Central memory CD4-positive, alpha-beta T cell (primary cell): ENCODE results near the gene CEBPE.
A peak's percentile ranks its signal among the peaks of the same experiment; 100 is the strongest.

Experiments used
- DNase-seq: peaks from one replicate; pipeline ENCODE4 v3.0.0; 2022

CEBPE gene

DNA sequence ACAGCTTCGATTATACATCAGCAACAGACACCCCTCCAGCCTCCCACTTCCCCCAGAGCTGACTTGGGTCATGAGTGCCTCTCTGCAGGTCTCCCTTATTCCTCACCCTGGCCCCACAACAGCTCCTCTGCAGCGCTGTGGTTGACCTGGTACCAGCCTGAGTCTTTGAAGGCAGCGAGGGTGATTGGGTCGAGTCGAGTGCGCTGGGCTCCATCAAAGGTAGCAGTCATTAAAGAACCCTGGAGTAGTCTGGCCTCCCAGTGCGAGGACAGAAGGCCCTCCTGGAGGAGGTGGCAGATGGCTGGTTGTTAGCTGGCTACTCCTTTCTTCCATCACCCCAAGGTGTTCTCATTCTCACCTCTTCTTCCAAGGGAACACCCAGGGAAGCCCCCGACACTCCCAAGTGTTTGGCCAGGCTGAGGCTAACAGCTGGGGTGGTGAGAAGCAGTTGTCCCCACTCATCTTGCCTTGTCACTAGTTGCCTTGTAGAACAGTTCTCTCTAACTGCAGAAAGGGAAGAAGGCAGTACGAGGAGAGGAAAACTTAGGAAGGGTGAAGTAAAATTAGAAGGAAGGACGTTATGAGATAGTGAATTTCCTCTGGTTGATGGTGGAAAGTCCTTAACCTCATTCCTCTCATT is 16.9 kb downstream of the CEBPE start:
- DNase-seq: no peak

DNA sequence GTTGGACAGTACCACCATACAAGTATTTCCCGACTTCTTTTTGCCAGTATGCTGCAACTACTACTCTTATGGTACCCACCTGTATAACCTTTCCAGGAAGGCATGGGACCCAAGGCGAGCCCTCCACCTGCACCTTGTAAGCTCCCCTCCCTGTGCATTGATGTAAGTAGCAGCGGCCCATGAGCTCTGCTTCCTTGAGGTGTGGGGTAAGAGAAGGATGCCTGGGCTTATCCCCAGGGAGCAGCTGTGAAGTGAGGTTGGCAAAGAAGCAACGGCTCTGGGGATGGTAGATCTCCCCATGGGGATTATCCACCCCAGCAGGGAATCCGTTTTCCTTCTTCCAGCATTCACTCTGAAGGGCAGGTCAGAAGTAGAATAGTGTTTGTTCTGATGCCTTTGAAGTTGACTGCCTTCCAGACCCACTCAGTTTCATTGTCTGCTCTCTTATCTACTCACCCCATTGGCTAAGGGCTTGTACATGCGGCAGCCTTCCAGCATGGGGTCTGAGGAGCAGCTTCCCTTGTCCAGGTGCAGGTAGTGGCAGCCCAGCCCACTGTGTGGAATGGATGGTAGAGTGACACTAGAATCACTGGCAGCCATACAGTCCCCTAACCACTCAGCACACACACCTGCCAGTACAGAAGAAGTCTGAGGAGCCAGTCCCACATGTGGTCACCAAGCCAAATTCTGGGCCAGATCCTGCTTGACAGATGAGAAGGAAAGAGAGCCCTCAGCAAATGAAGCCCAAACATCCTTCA is 17.7 kb downstream of the CEBPE start:
- DNase-seq: no peak

DNA sequence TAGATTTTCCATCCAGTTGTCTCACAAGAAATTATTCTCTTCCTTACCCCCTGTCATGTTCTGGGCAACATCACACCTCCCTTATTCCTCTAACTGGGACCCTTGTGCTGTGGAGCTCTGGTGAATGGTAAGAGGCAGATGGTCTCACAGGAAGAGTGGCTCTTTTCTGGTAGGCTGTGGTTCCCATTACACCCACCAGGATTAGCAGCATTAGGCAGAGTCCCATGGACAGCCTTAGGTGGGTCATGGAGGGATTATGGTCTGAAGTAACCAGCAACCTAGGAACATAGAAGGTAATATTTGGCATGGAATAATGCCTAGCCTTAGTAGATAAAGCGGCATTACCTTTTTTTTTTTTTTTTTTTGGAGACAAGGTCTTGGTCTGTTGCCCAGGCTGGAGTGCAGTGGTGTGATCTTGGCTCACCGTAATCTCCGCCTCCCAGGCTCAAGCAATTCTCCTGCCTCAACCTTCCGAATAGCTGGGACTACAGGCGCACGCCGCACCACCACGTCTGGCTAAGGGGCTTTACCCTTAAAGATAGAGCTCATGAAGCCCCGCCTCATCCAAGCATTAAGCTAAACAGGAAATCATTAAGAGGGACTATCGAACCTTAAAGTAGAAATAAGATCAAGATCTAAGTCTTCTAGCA is 19.7 kb downstream of the CEBPE start:
- no peak for DNase-seq

DNA sequence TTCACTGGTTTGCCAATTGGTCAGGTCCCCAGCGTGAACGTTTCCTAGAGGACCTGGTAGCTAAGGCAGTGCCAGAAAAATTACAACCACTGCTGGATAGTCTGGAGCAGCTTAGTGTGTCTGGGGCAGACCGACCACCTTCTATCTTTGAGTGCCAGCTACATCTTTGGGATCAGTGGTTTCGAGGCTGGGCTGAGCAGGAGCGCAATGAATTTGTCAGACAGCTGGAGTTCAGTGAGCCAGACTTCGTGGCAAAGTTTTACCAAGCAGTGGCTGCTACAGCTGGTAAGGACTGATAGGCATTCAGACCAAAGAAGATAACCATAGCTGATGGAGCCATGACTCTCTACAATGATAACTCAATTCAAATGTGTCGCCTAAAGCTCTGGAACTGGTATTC is 21.3 kb downstream of the CEBPE start:
- no peak for DNase-seq

DNA sequence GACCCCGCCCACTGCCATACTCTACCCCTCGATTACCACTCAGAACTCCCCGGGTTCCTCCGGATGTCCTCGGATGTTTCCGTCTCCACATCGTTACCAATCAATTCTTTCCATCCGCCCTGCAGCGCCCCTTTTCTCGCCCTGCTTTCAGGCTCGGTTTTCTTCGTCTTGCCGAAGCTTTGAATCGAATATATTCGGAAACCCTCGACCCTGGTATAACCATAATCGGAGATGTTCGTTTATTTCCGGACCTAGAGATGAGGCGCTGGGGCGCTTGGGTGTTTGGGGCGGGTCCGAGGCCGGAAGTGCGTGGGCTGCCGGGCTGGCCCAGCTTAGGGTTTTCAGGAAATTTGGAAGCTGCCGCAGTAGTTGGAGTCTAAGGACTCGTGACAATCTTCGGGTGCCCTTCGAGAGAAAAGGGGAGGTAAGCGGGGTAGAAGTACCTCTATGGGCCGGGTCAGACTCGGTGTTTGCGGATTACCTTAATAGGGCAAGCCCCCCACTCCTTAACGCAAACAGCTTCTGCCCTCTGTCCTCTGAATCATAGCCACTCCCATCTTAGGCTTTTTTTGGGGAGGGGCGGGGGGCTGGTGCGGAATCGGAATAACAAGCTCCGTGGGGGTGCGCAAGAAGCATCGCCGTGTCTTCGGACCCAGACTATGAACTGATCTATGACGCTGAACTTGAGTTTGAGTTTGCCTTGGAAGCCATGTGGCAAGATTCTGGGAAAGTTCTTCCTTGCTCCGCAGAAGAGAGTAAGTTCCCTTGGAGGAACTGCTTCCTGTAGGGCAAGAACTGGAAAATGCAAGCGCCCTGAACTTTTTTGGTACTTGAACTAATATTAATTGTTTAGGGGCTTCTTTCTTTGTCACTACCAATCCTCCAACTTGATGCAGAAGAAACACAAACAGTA is 23.6 kb downstream of the CEBPE start, which contains the start of gene C14orf119:
Gene C14orf119 (plus strand): TSS at position 310 of the 913 bp plus-strand sequence. CDS start 2,154 bp downstream, outside the sequence.
- DNase-seq: peak; percentile 100

DNA sequence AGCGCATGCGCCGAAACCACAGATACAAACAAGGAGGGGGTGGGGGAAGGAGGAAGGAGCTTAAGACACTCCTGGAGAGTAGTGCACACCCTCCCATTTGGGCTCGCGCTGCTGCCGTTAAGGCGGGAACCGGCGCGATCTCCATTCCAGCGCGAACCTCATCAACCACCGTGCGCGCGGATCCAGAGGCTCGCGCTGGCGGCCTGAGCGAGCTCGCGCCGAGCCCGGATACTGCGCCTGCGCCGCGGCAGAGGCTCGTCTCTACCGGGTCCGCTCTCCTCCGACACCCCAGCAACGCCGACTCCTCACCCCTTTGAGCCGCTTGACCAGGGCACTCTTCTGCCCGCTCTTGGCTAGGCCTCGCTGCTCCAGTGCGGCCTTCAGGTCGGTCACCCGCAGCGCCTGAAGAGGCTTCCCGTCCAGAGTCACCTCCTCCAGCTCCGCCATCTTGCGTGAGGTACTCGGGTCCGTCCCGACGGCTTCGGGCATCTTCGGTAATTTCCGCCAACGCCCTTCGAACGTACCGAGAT is 24.3 kb downstream of the CEBPE start, which contains the start of gene ACIN1:
Gene ACIN1 (minus strand): TSS at position 471 of the 530 bp plus-strand sequence. CDS start 24 bp downstream, at position 447.
- DNase-seq: no peak

DNA sequence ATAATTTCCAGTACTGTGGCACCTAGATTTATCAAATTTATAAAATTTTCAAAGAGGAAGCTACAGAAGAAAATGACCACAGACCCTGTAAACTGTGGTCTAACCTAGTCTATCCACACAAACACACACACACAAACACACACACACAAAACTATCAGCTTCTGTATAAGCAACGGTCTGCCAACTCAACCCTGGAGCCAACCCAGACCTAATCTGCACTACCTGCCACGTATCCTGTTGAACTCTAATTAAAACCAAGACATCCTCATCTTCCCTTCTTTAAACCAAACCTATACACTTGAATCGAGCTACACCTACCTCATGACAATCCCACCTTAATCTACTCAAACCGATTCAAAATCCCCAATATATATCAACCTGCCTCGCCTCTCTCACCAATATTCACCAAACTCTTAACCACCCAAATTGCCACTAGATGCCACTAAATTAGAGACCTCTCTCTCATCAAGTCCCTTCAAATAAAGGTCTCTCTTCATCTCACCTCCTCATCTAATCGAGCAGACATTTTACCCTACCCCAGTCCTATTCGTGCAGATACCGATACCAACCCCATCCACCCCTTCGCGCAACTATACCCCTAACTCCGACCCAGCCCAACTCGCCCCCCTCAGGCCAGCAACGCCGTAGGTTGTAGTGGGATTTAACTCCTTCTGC is 24.9 kb downstream of the CEBPE start:
- DNase-seq: no peak

DNA sequence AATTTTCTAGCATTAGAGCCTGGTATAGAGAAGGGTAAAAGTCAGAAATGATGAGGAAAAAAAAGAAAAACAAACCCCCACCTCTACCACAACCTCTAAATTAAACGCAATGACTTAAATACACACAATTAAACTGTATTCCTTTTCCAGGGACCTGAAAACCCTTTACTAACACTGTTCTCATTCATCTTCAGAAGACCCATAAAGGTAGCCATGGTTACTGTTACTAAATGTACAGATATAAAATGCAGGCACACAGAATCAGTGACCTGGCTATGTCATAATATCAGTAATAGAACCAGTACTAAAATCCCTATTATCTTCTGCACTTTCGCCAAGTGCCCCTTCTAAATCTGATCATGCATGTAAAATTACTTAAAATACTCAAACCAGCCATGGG is 25.5 kb downstream of the CEBPE start:
- DNase-seq: no peak

DNA sequence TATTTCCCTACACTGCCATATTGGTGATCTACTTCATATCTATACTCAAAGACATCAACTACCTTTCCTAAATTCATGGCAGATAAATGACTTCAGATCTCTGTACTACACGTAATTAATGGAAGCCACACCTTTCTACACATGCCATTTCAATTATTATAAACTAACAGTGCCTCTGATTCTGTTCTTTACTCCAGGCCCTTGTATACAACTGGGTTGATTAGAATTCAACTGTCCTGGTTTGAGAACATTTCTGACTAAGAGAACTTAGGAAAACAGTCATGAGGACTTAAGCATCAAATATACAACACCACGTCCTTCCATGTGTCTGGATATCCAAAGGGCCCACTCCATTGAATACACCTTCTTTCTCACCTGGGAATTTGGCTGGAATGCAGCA is 26.0 kb downstream of the CEBPE start:
- DNase-seq: no peak

DNA sequence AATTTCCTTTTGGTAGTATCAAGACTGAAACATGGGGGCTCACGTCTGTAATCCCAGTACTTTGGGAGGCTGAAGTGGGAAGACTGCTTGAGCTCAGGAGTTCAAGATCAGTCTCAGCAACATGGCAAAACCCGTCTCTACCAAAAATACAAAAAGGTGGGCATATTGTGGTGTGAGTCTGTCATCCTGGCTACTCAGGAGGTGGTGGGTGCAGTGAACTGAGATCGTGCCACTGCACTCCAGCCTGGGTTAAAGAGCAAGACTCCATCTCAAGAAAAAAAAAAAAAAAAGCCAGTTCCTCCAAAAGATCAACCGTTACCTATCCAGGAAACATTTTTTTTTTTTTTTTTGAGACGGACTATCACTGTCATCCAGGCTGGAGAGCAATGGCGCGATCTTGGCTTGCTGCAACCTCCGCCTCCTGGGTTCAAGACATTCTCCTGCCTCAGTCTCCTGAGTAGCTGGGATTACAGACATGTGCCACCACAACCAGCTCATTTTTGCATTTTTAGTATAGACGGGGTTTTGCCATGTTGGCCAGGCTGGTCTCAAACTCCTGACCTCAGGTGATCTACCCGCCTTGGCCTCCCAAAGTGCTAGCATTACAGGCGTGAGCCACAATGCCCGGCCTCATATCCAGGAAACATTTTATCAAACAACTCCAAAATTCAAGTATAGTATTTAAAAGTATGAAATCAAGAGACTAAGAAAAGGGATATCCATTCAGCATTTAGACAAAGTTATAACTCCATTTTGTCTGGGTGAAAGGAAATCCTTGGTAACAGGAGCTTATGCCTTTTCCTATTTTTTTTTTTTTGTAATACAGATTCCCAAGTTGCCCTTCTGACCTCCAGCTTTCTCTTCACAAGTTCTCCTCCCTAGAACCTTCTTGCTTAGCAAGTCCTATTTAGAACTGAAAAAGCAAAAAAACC is 27.5 kb downstream of the CEBPE start:
- DNase-seq: no peak

DNA sequence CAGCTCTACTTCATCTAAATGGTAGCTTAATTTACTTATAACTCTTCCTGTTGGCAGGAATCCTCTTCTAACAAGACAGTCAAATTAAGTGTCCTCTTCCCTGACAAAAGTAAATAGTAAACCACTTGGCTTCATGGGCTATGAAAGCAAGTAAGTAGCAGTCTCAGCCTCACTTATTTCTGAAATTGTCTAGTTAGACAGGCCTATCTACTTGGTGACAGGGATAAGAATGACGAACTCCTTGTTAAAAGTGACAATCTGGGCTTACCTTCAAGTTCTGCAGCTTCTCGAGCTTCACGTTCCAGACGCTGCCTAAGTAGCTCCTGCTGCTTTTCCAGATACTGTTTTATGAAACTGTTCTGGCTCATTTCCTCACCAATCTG is 28.8 kb downstream of the CEBPE start:
- no peak for DNase-seq

DNA sequence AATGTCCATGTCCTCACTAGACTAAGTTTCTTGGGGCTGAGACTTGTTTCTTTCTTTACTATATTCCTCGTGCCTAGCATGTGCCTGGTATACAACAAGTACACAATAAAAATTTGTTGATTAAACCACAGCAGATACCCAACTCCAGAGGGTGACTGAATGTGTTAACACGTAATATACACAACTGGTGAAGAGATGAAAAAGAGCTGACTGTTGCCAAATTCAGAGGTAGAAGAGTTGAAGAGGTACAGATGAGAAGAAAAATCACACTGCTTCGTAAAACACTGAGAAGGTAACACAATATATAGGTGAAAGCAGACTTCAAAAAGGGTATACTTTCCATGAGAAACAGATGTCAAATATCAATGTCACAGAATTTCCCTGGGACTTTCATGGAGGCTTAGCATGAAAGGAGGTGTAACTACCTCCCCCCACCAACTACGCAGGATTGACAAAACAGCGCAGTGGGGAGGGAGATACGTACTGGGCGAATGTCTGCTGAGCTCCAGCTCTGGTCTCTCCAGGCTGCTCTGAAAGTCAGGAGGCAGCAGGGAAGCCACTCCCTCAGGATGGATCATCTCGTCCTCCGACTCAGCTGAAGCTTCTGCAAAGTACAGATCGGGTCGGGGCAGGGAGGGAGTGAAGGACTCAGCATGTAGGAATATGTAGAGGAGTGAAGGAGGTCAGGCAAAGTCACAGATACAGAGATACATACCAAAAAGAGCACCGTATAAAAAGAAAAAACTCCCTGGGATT is 29.4 kb downstream of the CEBPE start:
- DNase-seq: no peak

DNA sequence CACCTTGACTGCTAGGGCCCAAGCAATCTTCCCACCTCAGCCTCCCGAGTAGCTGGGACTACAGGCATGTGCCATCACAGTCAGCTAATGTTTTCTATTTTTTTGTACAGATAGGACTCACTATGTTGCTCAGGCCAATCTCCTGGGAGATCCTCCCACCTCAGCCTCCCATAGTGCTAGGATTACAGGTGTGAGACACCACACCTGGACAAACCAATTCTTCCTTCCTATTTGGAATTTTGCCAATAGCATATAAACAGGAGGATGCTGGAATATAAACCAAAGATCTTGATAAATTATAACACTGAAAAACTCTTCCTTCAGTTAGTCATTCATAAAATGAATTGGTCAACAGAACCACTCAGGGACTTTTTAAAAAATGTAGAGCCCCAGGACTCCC is 32.5 kb downstream of the CEBPE start:
- DNase-seq: no peak

DNA sequence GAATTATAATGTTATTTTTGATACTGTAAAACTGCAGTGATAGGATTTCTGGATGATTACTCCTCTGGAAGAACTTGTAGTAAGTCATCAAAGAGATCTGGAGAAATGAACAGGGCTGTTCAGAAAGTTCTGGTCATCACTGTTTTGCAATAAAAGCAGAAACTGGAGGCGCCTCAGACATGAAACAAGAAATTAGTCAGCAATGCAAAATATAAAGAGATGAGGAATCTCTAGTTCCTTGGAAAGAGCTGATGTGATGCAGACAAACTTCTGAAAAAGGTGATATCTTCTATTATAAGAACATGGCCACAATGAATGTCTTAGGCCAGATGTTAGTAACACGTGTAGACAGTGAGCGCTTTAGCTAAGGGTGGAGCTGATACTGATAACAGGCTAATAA is 33.6 kb downstream of the CEBPE start:
- DNase-seq: no peak

DNA sequence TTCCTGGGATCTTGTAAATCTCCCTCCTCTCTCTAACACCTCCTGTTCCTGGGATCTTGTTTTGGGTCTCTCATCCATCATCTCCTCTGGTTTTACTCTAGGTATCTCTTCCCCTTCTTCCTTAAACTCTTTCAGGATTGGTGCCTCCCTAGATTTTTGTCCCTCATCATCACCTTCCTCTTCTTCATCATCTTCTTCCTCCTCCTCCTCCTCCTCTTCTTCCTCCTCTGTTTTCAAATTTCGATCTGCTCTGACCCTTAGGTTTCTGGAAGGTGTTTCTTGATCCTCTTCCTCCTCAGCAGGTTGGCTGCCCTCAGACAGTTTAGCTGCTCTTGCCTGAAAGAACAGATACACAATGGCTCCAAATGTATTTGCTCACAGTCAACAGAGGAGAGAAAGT is 38.6 kb downstream of the CEBPE start:
- DNase-seq: no peak

DNA sequence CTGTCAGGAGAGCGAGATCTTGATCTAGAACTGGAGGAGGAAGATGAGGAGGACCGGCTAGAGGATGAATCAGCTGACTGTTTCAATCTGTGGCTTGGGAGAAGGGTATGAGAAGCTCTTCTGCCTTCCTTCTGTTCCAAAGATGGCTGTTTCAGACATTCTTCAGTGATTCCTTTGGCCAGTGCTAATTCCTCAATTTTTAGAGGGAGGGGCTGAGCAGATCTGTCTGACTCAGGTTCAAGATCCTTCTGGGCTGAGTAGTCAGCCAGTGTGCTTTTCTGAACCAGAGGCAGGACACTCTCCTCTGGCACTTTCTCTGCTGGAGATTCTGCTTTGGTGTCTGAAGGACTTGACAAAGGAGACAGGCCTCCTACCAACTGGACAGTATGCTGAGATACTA is 39.3 kb downstream of the CEBPE start:
- DNase-seq: no peak

DNA sequence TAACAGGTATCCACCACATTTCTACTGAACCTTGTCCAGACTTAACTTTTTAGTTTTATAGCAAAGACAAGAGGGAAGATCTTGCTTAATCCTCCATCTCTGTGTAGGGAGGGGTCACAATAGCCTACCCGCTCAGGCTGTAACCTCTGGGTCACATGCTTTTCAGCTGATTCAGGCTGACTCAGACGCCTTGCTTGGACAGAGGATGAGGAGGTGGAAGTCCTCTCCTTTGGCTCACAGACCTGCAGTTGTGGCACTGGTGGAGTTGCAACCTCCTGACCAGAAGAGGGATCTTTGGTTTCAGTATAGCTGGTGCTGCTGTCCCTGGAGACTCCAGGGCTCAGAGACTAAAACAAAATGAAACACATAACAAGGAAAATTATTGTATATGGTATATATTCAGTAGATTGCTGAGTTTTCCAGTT is 40.4 kb downstream of the CEBPE start:
- no peak for DNase-seq

DNA sequence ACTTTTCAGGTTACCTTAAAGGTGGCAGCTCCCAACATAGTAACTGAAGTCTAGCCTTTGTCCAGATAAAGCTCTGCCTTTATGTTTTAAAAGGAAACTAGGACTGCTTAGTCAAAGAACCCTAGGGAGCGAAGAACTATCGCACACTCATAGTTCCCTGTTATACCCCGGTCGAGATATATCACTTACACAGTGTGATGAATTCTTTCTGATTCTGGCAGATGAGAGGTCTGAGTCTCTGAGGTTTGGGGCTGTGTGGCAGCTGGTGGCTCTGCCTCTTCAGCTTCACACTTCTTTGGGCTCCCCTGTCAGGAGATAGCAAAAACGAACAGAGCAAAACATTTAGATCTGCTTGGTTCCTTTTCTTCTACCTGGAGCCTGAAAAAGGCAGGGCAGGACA is 41.1 kb downstream of the CEBPE start:
- no peak for DNase-seq

DNA sequence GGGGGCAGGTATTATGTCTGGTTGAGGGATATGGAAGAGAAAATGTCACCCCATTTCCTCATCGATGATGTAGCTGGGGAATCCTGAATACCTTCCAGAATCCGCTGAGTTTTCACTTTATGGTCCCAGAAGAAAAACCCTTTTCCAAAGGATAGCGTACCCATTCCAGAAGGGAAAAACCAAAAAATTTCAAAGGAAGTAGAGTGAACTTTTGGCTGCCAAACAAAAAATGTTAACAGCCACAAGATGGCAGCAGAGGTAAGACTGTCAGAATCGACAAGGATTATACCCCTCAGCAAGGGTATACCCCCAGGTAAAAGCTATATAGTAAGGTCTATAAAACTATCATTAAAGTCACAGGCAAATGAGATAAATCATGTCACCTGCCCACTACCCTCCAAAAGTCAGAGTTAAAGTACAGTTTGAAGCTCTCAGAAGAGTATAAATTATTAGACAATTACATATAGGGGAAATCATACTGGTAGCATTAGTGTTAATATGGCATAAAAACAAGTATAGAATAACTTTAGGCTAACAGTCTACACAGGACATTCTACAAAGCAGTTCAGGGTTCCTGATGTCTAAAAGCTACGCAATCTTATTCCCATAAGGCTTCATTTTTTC is 42.2 kb downstream of the CEBPE start:
- peak; percentile 31 for DNase-seq

DNA sequence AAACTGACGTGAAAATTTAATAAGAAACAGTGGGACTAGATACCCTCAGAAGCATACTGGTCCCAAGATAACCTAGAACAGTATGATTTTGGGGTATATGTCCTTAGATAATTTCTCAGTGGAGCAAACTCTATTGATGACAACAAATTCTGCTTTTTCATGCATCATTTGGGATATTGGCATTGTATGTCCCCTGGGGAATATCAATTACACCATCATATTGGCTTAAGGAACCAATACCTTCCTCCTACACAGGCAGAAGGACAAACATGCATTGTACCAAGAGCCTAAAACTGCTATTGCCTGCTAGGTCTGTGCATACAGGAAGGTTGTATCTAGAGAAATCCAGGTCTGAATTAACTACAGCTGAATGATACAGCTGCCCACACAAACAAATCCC is 44.1 kb downstream of the CEBPE start:
- DNase-seq: no peak
